DMS79 treated with DMSO at 0.1 percent for 48 hours (cell line): ENCODE measurements around the gene SIK1.
A peak's percentile ranks its signal among the peaks of the same experiment; 100 is the strongest.

Source experiments
- DNase-seq: peaks from one replicate; lab custom pipeline; 2025; lab: John Stamatoyannopoulos, UW

The SIK1 gene

GRCh38 chr21:43367296-43367695 lies 59.6 kb downstream of the SIK1 start:
- DNase-seq = no peak

GRCh38 chr21:43366656-43367055 lies 60.3 kb downstream of the SIK1 start:
- DNase-seq = no peak

GRCh38 chr21:43365611-43366426 lies 61.1 kb downstream of the SIK1 start:
- no peak for DNase-seq

GRCh38 chr21:43364851-43365424 lies 62.0 kb downstream of the SIK1 start:
- peak; percentile 94 for DNase-seq
